ENCODE results near the gene STARD13. TPM values are rescaled to one million over a fixed set of nuclear protein-coding genes. Genes with fewer than 3 reads are reported as not detected.

The STARD13 gene
- polyA plus RNA-seq, 3 donors = 20.5 to 26.8 (median 23.1) TPM

GRCh38 chr13:33312150-33312860, 26.8 kb upstream of the STARD13 start:
- DNase-seq = no peak

- no peak for DNase-seq
These were observed 25.5 kb upstream of the STARD13 start for GRCh38 chr13:33311040-33311439.

DNA sequence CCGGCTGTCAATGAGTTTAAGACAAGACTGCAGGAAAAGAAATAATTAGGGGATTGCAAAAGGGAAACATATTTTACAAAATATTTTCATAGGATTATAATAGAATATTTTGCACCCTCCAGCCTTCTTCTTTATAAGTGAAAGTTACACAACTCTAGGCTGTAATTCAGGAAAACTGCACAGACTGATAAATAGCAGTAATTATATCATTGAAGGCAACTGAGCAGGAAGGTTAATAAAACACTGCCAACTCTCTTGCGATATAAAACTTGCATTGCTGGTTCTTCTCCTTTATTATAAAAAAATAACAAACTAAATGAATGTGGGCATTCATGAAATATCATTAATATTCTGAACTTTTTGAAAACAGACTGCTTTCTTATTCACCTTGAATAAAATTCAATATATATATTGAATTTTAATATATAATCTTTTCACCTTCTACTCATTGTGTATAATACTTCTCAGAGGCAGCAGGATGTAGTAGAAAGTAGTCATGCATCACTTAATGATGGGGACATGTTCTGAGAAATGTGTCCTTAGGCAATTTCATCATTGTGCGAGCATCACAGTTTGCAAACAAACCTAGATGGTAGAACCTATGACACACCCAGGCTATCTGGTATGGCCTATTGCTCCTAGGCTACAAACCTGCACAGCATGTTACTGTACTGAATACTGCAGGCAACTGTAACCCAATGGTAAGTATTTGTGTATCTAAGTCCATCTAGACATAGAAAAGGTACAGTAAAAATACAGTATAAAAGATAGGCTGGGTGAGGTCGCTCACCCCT, 24.9 kb upstream of the STARD13 start:
- DNase-seq = no peak

GRCh38 chr13:33308863-33309262, 23.3 kb upstream of the STARD13 start:
- DNase-seq = no peak

- no peak for DNase-seq
These were observed 22.3 kb upstream of the STARD13 start for GRCh38 chr13:33307843-33308242.

DNA sequence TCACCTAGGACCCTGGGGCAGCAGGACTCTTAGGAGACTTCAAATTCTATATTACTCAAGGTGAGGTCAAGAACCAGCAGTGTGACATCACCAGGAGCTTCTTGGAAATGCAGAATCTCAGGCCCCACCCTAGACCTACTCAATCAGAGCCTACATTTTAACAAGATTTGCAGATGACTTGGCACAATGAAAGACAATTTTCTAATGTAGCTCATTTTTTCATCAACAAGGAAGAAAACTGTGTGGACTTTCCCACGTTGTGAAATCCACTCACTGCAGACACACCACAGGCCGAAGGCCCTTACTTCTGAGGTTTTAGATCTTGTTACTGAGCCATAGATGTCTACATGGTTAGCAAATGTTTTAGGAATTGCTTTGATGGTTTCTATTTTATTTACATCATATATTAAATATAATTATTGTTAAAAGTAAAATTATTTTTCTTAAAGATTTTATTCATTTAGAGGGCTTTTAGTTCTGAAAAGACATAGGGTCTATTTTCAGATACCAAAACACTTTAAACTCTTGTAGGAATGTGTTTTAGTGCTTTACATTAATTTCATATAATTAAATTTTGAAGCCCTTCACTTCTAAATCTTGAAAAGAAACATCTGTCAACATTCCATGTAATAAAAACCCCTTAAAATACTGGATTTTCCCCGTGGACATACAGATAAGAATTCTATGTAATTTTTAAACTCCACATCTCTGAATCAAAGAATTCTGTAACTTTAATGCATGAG, 18.5 kb upstream of the STARD13 start:
- DNase-seq = no peak

DNA sequence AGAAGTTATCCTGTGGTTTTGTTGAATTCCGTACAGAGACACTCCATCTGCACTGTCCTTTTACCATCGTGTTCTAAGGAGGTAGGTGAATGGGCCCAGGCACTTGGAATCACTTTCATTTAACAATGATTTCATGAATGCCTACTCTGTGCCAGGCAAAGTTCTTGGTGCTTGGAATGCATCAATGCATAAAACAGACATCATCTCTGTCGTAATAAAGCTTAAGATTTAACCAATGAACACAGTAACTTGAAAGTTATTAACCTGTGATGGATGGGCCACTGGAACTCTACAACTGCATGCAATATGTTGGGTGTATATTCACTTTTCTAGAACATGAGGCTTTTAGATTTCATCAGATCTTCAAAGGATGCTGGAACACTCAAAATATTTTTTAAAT, 14.1 kb upstream of the STARD13 start:
- DNase-seq = no peak

- no peak for DNase-seq
These were observed 11.4 kb upstream of the STARD13 start for GRCh38 chr13:33296793-33297425.

GRCh38 chr13:33292712-33293111, 7.2 kb upstream of the STARD13 start:
- no peak for DNase-seq

DNA sequence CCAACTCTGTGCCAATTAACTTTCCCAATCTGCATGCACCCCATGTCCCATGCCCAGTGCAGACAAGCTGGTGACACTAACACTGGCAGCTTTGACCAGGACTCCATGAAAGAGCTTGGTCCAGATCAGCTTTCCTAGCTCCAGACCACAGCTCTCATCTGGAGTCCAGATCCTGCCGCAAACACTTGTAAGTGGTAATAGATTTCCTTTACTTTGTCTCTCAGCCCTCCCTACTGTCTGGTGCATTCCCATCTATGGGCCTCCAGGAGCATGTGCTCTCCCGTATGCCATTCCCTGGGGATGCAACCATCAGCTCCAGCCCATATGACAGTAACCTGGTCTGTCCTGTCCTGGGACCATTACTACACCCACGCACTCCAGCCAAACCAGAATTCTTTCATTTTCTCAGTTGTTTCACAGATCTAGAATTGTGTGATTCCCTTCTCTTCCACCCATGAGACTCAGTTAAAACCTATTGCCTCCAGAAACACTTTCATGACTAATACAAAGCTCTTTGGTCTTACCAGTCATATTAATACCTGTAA, 4.9 kb upstream of the STARD13 start:
- DNase-seq = no peak

DNA sequence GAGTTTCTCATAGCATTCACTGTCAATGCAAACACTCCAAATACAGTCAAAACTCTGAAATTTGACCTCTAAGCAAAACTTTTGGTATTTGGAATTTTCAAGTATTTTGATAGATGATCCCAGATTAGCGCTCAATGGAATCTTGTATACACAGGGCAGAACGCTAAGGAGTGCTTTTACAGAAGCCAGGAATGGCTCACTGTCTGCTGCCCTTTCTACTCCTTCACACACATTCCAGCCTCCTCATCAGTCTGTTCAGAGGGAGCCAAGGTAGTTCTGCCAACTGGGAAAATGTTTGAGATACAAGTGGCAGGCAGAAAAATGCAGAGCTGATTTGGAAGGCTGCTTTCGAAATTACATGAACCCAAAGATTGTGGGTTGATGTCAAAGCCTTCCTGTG, 4.4 kb upstream of the STARD13 start:
- no peak for DNase-seq

DNA sequence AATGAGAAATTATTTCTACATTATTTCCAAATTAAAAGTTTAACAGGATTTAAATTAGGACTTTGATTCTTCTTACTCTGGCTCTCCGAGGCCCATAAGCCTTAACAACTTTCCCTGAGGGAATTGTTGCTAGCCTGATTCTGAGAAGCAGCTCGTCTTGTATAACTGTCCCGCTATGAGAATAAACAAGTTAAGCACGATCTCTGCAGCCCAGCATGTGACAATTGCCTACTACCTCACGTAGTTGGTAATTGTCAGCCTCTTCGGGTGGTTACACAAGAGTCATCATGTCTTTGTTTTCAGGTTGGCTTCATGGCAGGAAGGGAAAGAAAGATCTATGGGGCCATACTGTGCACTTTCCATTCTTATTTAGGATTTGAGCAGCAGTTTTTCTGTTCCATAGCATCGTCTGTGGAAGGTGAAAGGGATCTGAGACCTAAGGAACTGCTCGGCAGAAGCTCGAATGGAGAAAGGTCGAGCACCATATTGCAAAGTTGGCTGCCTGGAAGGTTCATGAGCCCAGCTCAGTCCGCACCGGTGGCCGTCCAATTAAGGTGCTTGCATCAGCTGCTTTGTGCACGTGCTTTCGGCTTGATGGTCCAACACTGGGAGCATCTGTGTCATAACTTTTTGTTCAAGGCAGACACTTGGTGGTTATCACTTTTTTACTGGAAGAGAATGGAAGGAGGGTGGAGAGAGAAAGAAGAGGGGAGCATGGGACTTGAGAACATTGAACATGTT, 1.8 kb upstream of the STARD13 start:
- DNase-seq = no peak

- DNase-seq = no peak
These were observed 573 bp upstream of the STARD13 start for GRCh38 chr13:33286128-33286527.

DNA sequence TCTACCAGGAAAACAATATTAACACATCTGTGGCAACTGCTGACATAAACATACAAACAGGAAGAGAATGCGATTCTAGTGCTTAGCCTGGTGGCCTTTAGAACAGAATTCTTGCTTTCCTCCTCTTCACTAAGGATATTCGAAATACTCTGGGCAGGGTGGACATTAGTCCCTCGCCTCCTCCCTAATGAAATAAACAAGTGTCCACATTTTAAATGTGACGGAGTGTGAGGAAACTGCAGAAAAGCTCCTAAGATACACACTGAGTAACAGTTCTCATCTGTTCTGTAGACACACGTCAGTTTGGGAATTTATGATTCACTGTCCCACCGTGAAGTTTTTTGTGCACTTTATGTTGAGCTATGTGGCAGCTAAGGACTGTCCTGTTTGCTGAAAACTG, 639 bp downstream of the STARD13 start:
- DNase-seq = no peak

DNA sequence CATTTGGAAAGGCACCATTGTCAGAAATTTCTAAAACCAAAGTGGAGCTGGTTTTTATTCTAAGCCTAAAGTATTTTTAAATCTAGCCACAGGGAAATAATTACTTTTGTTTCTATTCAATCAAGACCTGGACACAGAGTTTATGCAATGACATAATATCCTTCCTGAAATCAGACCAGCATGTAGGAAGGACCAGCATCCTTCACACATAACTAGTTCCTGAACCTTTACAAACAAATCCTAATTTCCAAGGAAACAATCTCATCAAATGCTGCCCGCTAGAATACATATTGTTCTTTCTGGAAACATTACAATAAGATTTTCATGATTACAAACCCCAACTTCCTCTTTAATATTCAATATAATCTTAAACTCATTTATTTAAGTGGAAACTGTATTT, 1.5 kb downstream of the STARD13 start:
- DNase-seq = no peak

- no peak for DNase-seq
These were observed 2.2 kb downstream of the STARD13 start for GRCh38 chr13:33283195-33283911.

DNA sequence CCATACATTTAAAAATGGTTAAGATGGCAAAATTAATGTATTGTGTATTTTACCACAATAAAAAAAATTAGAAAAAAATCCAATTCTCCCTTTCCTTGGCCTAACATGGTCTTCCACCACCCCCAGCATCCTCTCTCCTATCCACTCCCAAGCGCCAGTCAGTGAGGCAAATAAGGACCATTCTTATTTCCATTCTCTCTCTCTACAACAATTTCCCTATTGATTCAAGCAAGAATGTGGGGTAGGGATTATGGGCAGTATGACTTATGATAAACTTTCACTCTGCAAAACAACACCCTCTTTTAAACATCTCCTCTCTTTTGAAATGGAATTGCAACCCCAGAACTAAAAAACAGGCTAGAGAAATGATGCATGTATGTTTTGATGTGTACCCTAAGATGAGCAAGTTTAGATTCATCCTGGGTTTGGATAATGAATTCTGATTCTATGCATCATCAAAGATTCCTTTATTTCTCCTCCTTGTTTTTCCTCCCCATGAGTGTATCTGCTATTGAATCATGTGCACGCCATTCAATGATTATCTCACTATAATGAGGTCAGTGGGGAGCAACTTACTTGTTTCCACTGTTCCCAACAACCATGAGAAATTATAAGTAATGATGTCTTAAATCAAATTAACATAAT, 3.5 kb downstream of the STARD13 start:
- DNase-seq = no peak

DNA sequence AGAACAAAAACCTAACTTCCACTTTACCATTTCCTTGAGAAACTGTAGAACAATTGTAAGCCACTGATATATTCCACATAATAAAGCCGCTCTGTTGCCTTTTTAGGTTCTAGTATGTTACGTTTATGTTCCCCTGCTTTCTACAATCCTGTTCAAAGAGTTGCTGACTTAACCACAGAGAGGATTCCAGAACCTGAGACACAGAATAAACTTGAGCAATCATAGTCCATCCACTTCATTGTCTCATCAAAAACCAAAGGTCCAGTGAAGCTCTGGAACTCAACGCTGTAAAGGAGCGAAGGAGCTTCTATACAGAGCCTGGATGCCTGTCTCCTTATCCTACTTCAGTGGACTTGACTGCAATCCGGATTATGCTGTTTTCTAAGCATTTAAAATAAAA, 4.6 kb downstream of the STARD13 start:
- no peak for DNase-seq

- no peak for DNase-seq
These were observed 5.2 kb downstream of the STARD13 start for GRCh38 chr13:33280279-33280905.

Data from renal pelvis (tissue), 4 donors.